Measurements from ENCODE around the gene FBXL3. TPM values are rescaled to one million over a fixed set of nuclear protein-coding genes. Genes with fewer than 3 reads are reported as not detected.
A peak's percentile ranks its signal among the peaks of the same experiment; 100 is the strongest.

The FBXL3 gene, protein sequence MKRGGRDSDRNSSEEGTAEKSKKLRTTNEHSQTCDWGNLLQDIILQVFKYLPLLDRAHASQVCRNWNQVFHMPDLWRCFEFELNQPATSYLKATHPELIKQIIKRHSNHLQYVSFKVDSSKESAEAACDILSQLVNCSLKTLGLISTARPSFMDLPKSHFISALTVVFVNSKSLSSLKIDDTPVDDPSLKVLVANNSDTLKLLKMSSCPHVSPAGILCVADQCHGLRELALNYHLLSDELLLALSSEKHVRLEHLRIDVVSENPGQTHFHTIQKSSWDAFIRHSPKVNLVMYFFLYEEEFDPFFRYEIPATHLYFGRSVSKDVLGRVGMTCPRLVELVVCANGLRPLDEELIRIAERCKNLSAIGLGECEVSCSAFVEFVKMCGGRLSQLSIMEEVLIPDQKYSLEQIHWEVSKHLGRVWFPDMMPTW
- polyA plus RNA-seq (42.0 and 44.1 TPM in 2 replicates), polyA minus RNA-seq (92.0 and 101 TPM in 2 replicates)

DNA sequence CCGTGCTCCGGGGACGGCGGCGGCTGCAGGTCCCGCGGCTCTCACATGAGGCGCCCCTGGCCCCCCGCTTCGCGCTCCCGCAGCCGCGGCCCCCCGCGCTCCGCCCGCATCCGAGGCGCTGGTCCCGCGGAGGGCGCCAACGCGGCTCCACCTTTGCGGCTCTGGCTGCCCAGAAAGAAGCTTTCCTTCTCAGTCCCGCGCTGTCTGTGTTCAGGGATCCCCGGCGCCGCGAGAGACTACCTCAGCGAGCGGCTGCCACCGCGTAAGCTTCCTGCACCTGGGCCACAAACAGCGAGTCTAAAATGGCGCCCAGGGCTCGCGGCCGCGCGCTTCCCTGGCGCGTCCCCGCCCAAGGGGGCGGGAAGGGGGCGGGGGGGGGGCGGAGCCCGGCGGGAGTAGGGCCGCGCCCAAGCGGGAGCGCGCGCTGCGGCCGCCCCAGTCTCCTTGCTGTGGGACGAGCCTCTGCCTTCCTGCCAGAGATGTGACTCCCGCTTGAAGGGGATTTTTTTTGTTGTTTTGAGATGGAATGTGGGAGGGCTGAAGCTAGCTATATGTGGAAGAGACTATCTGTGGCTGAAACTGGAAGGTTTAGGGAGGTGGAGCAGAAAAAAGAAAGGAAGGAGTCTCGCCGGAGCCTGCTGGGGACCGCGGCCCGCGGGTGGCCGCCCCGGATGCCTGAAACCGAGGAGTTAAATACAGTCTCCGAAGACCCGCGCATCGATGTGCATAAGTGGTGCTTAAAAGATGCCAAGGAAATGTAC lies at the start of gene FBXL3:
FBXL3 (minus strand) TSS at position 299 of the 761 bp plus-strand sequence. CDS start 5,299 bp downstream, outside the sequence.
- H3K4me3 ChIP-seq (ENCODE audit: low read length) = peak within 1 kb of the TSS; percentile 94
- H3K27ac ChIP-seq (ENCODE audit: low read length) = peak within 1 kb of the TSS; percentile 95
- no peaks in the 10 kb centered on the region for H3F3A ChIP-seq (ENCODE audit: insufficient read depth, low read length, poor library complexity, severe bottlenecking)
- no peaks in the 10 kb centered on the region for H3K9me3 ChIP-seq (ENCODE audit: low read length)
- peak within 1 kb of the TSS; percentile 94 for H3K9ac ChIP-seq (ENCODE audit: low read length)
- H3K9me2 ChIP-seq (ENCODE audit: insufficient read depth, low read length) = no peaks in the 10 kb centered on the region
- H2AFZ ChIP-seq (ENCODE audit: low read depth, low read length) = peak within 1 kb of the TSS; percentile 90
- no peaks in the 10 kb centered on the region for H3K36me3 ChIP-seq (ENCODE audit: insufficient read depth, low read length)
- H3K27me3 ChIP-seq (ENCODE audit: insufficient read depth, low read depth, low read length) = no peaks in the 10 kb centered on the region
- H3K79me2 ChIP-seq (replicated peaks; ENCODE audit: insufficient read depth, low read length) = peaks cover 44% of the 10 kb centered on the region
- TF ChIP-seq SMC3 (conservative IDR thresholded peaks at IDR 0.05; ENCODE audit: poor library complexity) (no peak), RAD21 (conservative IDR thresholded peaks at IDR 0.05) (no peak), MXI1 (conservative IDR thresholded peaks at IDR 0.05; ENCODE audit: poor library complexity, severe bottlenecking) (peak; percentile 38), POLR2AphosphoS5 (IDR thresholded peaks at IDR 0.05) (peak; percentile 96), EZH2 (IDR thresholded peaks at IDR 0.05; ENCODE audit: borderline replicate concordance, insufficient read depth, low read length, poor library complexity, severe bottlenecking) (no peak), TAF1 (IDR thresholded peaks at IDR 0.05; ENCODE audit: low read depth) (peak; percentile 88), EP300 (conservative IDR thresholded peaks at IDR 0.05; ENCODE audit: poor library complexity, severe bottlenecking) (no peak)
- TF ChIP-seq, protein P1, sequence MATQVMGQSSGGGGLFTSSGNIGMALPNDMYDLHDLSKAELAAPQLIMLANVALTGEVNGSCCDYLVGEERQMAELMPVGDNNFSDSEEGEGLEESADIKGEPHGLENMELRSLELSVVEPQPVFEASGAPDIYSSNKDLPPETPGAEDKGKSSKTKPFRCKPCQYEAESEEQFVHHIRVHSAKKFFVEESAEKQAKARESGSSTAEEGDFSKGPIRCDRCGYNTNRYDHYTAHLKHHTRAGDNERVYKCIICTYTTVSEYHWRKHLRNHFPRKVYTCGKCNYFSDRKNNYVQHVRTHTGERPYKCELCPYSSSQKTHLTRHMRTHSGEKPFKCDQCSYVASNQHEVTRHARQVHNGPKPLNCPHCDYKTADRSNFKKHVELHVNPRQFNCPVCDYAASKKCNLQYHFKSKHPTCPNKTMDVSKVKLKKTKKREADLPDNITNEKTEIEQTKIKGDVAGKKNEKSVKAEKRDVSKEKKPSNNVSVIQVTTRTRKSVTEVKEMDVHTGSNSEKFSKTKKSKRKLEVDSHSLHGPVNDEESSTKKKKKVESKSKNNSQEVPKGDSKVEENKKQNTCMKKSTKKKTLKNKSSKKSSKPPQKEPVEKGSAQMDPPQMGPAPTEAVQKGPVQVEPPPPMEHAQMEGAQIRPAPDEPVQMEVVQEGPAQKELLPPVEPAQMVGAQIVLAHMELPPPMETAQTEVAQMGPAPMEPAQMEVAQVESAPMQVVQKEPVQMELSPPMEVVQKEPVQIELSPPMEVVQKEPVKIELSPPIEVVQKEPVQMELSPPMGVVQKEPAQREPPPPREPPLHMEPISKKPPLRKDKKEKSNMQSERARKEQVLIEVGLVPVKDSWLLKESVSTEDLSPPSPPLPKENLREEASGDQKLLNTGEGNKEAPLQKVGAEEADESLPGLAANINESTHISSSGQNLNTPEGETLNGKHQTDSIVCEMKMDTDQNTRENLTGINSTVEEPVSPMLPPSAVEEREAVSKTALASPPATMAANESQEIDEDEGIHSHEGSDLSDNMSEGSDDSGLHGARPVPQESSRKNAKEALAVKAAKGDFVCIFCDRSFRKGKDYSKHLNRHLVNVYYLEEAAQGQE (IDR thresholded peaks at IDR 0.05; ENCODE audit: borderline replicate concordance) = peak; percentile 92
- TF ChIP-seq, protein P2, sequence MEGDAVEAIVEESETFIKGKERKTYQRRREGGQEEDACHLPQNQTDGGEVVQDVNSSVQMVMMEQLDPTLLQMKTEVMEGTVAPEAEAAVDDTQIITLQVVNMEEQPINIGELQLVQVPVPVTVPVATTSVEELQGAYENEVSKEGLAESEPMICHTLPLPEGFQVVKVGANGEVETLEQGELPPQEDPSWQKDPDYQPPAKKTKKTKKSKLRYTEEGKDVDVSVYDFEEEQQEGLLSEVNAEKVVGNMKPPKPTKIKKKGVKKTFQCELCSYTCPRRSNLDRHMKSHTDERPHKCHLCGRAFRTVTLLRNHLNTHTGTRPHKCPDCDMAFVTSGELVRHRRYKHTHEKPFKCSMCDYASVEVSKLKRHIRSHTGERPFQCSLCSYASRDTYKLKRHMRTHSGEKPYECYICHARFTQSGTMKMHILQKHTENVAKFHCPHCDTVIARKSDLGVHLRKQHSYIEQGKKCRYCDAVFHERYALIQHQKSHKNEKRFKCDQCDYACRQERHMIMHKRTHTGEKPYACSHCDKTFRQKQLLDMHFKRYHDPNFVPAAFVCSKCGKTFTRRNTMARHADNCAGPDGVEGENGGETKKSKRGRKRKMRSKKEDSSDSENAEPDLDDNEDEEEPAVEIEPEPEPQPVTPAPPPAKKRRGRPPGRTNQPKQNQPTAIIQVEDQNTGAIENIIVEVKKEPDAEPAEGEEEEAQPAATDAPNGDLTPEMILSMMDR (IDR thresholded peaks at IDR 0.05; ENCODE audit: poor library complexity, severe bottlenecking) = no peak
- peak within 1 kb of the TSS; percentile 90 for H3K4me2 ChIP-seq (ENCODE audit: low read length)
- H4K20me1 ChIP-seq (ENCODE audit: insufficient read depth) = peaks cover 11% of the 10 kb centered on the region

DNA sequence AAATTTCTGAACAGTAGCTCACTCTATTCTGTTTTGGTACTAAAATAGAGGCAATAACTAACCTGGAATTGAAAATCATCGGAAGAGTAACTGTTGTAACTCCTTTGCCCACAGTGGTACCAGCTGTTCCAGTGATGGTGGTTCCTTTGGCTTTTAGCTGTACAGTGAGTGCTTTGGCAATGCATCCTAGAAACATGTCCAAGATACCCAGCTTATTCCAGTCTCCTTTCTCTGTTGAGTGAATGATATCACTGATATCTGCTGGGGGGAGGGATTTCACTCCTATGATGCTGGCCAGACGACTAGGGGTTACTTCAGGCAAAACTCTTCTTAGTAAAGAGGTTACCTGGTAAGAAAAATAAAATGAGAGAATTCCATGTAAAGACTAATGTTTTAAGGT lies 40.6 kb upstream of the FBXL3 start:
- Histone ChIP-seq H3K9ac (ENCODE audit: low read length) (no peak overlapping the region), H3K9me3 (ENCODE audit: low read length) (no peaks in the 10 kb centered on the region), H3K36me3 (ENCODE audit: insufficient read depth, low read length) (peaks cover 23% of the 10 kb centered on the region), H3K27ac (ENCODE audit: low read length) (no peak overlapping the region), H4K20me1 (ENCODE audit: insufficient read depth) (no peaks in the 10 kb centered on the region), H3K4me2 (ENCODE audit: low read length) (no peak overlapping the region), H3F3A (ENCODE audit: insufficient read depth, low read length, poor library complexity, severe bottlenecking) (no peaks in the 10 kb centered on the region), H3K4me3 (ENCODE audit: low read length) (no peak overlapping the region), H3K9me2 (ENCODE audit: insufficient read depth, low read length) (no peaks in the 10 kb centered on the region), H3K79me2 (replicated peaks; ENCODE audit: insufficient read depth, low read length) (no peaks in the 10 kb centered on the region), H2AFZ (ENCODE audit: low read depth, low read length) (no peak overlapping the region), H3K27me3 (ENCODE audit: insufficient read depth, low read depth, low read length) (no peaks in the 10 kb centered on the region)
- TF ChIP-seq MXI1 (conservative IDR thresholded peaks at IDR 0.05; ENCODE audit: poor library complexity, severe bottlenecking) (no peak), RAD21 (conservative IDR thresholded peaks at IDR 0.05) (no peak), EZH2 (IDR thresholded peaks at IDR 0.05; ENCODE audit: borderline replicate concordance, insufficient read depth, low read length, poor library complexity, severe bottlenecking) (no peak), POLR2AphosphoS5 (IDR thresholded peaks at IDR 0.05) (no peak), TAF1 (IDR thresholded peaks at IDR 0.05; ENCODE audit: low read depth) (no peak), SMC3 (conservative IDR thresholded peaks at IDR 0.05; ENCODE audit: poor library complexity) (no peak)
- TF ChIP-seq, protein P1 (IDR thresholded peaks at IDR 0.05; ENCODE audit: borderline replicate concordance) = no peak
- TF ChIP-seq, protein P2 (IDR thresholded peaks at IDR 0.05; ENCODE audit: poor library complexity, severe bottlenecking) = no peak

Measured in neural cell (in vitro differentiated cells).